GM10266 (cell line): ENCODE results near the gene SNRK.

Source experiments
- DNase-seq: peaks from one replicate; pipeline ENCODE4 v3.0.0; 2012; ENCODE audit errors: extremely low spot score
- CTCF ChIP-seq: IDR thresholded peaks from 2 replicates; pipeline ENCODE4 v1.5.1; 2012; ENCODE audit warnings: mild to moderate bottlenecking, low read depth; ENCODE audit not compliant: control insufficient read depth, insufficient read depth; ENCODE audit errors: missing control alignments

SNRK gene

GRCh38 chr3:43268636-43269035 is 17.7 kb upstream of the SNRK start:
- no peak for DNase-seq
- no peak for TF ChIP-seq CTCF

GRCh38 chr3:43270078-43270477 is 16.3 kb upstream of the SNRK start:
- no peak for DNase-seq
- TF ChIP-seq CTCF, result no peak

- DNase-seq, result no peak
- TF ChIP-seq CTCF, result no peak
Observed at GRCh38 chr3:43273416-43273815, 12.9 kb upstream of the SNRK start.

DNA sequence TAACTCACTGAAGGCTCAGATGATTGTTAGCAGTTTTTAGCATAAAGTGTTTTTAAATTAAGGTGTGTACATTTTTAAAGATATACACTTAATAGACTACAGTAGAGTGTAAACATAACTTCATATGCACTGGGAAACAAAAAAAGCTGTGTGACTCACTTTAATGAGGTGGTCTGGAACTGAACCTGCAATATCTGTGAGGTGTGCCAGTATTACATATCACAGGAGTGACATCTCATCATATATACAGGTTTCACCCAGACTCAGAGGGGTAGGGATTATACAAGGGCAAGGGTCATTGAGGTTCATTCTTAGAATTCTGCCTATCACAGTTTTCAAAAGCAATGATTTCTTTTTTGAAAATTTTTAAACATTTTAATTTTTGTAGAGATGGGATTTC is 7.3 kb upstream of the SNRK start:
- no peak for DNase-seq
- no peak for TF ChIP-seq CTCF

- TF ChIP-seq CTCF, result no peak
- DNase-seq, result no peak
Observed at GRCh38 chr3:43279532-43279931, 6.8 kb upstream of the SNRK start.

DNA sequence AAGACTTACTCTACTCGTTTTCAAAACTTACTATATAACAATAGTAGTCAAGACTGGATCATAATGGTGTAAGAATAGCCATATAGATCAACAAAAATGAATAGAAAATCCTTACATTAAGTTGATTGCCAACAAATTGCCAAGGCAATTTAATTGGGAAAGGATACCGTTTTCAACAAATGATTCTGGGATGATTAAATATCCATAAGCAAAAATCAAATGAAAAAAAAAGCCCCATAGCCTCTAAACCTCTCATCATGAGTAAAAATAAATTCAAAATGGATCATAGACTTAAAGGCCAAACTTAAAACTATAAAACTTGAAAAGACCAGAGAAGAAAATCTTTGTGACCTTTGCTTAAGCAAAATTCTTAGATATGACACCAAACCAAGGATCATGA is 5.3 kb upstream of the SNRK start:
- DNase-seq, result no peak
- TF ChIP-seq CTCF, result no peak

DNA sequence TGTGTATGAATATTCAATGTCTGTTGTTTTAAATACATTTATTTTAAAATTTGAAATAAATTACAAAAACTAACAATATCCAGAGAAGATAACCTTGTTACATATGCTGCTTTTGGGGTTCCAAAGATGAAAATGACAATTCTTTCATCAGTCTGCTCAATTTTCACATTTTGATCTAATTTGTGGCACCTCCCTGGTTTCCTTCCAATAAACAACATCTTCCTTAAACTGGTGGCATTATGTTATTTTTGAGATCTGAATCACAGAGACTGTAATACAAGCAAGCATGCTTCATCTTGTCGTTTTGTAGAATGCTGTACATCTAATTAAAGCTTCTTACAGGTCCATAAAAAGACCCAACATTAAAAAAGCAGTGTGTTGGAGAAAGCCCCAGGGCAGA is 2.2 kb upstream of the SNRK start:
- no peak for TF ChIP-seq CTCF
- no peak for DNase-seq
